NOMO-1 treated with DMSO at 0.1 percent for 48 hours (cell line): ENCODE data around the gene PSMD13.
"Not testable (repeated sequence)": the region's sequence is repeated elsewhere in the genome, so short reads cannot be mapped to it uniquely, and the experiment has no call there.

Source experiments
- DNase-seq: peaks from one replicate; lab custom pipeline; 2025; ENCODE audit not compliant: unreplicated experiment; lab: John Stamatoyannopoulos, UW

The PSMD13 gene

DNA sequence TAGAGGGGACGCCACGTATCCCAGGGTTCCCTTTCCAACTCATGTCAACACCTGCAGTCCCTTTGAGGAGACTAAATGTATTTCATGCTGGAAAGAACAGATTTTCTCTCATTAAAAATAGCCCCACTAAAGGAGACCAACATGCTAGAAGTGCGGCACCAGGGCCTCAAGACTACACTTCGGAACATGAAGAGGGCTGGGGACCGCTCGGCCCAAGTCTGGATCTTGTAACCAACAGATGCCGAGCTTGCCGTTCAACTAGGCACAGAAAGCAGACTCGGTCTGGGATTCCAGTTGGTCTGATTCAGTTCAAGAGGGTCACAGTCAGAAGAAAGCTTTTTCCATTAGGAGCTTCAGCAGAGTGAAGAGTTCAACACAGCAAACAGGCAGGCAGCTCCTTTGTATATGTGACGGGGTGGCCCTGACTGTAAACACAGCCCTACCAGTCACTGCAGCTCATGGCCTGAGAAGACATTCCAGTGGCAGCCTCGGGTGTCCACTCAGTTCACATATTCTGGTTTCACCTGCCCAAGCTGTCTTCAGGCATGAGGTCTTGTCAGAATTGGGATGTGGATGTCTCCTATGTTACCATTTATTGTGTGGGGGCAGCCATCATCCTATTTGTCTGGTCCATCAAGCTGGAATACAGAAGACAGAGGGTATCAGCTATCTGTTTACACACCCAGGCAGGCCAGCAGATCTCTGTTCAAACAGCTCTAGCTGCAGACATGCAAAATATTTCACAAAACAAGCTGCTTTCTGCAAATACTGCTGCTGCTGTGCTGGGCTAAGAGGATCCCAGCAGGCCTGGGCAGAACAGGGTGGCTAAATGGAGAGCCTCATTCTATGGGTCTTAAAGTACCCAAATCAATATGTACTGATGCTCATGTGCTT is 20.4 kb upstream of the PSMD13 start:
- no peak for DNase-seq

DNA sequence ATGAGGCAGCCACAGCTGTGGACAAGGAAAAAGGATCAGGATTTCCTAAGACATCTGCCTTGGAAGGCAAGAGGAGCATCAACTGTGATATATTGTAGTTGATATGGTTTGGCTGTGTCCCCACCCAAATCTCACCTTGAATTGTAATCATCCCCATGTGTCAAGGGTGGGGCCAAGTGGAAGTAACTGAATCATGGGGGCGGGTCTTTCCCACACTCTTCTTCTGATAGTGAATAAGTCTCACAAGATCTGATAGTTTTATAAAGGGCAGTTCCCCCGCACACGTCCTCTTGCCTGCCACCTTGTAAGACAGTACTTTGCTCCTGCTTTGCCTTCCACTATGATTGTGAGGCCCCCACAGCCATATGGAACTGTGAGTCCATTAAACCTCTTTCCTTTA is 19.1 kb upstream of the PSMD13 start:
- no peak for DNase-seq

DNA sequence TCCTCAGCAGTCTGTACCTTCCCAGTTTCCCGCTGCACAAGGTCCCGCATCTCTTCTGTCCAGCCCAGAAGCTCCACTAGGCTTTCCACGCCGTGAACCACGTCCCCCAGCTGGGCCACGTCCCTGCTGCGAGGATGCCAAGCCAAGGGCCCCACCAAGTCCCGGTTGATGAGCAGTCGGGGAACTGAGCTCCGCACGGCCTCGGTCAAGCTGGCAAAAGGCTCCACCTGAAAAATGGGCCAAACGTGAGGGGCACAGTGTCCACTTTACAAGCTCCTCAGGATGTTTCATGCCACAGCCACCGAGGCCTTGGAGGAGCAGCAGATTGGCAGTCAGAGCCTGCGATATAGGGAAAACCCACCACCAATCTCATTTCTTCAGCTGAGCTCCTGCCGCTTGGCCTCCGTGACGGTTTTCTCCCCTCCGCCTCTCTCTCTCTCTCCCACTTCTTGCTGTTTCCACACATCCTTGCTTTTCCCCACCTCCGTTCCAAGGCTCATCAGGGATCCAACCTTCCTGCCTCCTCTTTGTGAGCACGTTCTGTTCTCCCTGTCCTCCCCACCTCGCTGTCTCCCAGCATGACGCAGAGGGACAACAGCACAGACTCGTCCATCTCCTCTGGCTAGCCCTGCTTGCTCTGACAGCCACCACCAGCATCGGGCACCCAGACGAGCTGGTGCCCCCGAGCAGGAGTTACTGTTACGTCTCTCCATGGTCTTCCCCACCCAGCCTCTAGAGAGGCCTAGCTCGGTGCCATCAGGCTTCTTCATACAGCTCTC is 17.8 kb upstream of the PSMD13 start:
- DNase-seq: no peak

DNA sequence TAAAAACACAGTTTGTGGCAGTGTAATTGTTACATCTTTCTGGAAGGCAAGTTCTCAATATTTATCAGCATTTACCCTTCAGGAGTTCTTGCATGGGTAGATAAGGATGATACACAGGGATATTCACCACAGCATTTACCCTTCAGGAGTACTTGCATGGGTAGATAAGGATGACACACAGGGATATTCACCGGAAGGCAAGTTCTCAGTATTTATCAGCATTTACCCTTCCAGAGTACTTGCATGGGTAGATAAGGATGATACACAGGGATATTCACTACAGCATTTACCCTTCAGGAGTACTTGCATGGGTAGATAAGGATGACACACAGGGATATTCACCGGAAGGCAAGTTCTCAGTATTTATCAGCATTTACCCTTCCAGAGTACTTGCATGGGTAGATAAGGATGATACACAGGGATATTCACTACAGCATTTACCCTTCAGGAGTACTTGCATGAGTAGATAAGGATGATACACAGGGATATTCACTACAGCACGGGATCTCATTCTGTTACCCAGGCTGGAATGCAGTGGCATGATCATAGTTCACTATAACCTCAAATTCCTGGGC is 16.0 kb upstream of the PSMD13 start:
- DNase-seq: not testable (repeated sequence)

DNA sequence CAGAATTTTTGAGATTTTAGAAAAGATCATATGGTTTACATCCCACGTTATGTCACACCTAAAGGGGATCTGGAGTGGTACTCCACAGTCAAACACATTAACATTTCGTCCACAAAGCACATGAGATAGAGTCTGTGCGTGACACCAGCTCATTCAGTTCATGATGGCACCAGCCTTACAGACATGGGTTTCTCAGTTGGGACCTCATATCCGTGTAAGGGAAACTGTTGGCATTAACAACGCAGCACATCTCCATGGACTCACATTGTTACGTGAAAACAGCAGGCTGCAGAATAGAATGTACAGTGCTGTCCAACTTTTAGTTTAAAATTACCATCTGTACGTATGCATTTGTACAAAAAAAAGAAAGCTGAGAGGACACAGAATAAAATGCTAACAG is 15.2 kb upstream of the PSMD13 start:
- DNase-seq: no peak

DNA sequence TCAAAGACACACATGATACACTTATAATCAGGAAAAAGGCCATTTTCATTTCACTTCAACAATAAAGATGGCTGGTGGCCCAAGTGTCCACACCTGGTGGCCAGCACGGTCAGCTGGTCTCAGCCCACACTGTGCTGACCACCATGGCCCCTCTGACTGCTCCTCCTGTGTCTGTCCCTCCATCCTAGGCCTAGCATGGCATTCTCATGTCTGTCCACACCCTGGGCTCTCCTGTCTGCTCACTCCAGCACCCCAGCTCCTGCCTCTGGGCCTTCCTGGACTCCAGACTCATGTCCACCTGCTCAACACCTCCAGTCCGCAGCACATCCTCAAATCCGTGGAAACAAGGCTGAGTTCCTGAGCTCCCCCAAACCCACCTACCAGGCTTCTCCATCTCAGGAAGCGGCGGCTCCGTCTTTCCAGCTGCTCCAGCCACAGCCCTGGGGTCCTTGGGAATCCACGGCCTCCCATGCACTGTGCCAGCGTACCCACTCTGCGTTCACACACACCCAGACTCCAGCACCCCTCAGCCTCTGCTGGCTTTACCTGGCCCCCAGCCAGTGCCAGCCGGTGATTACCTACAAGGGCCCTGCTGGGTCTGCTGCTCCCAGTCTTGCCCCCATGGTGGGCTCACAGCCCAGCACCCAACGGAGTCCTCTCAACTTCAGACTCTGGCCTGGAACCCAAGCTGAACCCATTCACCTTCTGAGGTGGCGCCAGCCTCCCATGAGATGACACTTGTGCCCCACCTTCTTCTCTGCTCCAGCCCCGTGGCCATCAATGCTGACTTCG is 14.6 kb upstream of the PSMD13 start:
- no peak for DNase-seq

DNA sequence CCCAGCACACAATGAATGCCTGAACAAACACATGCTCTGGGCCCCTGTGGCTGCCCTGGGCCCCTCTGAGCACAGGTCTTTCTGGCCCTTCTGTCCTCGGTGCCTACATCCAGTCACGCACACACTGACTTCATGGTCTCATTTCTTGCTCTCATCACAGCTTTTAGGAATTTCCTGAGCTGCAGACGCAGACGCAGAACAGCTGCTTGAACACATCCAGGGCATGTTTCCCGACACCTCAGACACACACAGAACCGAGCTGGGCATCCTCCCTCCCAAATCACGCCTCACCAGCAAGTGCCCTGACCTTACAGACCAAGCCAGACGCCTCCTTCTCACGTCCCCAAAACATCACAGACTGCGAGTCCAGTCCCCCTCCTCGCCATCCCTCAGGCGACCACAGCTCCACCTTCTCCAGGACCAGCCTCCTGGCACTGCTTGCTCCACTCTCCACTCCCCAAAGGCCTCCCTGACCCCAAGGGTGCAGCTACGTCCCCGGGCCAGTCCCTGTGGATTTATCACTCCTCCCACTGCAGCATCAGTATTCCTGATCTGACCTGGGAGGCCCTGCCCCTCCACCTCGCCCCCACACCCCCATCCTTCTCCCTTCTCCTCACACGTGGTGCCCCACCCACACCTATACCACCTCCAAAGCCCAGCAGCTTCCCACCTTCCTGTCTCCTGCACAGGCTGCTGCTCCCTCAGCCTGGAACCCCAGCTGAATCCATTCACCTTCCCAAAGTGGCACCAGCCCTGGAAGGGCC is 13.6 kb upstream of the PSMD13 start:
- no peak for DNase-seq

DNA sequence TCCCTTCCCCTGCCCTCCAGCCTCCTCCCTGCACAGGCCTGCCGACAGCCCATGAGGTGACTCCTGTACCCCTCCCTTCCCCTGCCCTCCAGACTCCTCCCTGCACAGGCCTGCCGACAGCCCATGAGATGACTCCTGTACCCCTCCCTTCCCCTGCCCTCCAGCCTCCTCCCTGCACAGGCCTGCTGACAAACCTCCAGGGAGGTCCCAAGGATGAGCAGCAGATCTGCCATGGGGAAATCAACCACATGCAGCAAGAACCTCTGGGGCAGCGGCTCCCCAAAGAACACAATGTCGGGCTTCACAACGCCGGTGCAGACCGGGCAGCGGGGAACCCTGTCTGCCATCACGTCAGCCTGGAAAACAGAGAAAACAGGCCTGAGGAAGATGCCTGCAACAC is 12.9 kb upstream of the PSMD13 start:
- no peak for DNase-seq

DNA sequence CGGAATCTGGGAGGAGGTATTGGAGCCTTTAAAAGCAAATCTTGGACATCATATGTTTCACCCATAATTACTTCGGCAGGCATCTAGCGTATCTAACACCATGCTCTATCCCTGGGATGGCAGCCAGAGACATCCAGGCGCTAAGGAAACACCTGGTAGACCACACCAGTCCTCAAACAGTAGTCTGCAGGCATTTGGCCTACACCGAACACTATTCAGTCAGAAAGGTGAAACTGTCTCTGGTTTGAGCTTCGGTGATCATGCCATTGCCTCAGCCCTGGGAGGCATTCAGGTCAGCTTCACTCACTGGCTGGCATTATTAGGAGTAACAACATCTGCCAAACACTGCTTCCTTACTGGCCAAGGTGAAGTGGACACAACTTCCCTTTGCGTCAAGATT is 12.4 kb upstream of the PSMD13 start:
- DNase-seq: no peak

DNA sequence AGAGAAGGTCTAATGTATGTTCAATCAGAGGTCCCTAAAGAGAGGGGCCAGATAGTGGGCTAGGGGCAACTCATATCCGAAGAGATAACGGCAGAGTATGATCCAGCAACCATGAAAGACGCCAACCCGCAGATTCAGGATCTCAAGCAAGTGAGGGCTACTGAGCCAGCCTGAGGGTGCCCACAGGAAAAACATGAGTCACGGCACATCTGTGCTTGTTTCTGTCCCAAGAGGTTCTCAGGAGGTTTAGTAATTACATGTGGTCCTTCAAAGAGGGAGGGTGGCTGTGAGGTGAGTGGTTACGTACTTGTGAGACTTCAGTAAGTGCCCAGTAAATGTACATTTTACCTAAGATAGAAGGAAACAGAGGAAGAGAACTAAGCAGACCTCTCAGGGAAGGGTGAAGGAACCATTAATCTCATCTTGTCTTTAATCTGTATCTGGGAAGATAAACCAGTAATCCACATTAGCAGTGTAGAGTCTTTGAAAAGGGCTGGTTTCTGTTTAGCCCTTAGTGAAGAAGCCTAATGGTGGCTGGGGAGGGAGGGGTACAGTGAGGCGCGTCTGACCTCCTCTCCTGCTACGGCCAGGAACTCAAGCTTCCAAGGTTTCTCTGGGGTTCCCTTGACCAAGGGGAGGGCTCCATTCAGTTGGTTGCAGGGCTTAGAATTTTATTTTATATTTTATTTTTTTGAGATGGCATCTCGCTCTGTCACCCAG is 10.9 kb upstream of the PSMD13 start:
- DNase-seq: no peak

DNA sequence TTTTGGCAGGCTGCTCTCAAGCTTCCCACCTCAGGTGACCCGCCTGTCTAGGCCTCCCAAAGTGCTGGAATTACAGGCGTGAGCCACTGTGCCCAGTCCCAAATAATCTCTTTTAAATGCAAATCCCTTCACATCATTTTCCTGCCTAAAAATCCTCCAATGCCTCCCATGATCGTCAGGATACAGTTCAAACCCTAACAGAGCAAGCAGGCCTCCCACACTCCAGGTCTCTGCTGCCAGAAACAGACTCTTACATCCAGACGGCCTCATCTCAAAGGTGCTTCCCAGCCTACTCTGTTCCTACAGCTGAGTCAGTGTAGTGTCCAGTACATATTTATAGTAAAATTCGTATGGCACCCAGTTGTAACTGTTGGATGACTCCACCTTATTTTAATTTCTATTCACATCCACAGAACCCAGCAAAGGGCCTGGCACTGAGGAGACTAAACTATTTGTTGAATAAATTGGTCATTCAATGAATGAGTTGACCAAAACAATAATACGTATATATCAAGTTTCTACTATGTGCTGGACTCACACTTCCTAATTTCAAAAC is 8.9 kb upstream of the PSMD13 start:
- DNase-seq: no peak

DNA sequence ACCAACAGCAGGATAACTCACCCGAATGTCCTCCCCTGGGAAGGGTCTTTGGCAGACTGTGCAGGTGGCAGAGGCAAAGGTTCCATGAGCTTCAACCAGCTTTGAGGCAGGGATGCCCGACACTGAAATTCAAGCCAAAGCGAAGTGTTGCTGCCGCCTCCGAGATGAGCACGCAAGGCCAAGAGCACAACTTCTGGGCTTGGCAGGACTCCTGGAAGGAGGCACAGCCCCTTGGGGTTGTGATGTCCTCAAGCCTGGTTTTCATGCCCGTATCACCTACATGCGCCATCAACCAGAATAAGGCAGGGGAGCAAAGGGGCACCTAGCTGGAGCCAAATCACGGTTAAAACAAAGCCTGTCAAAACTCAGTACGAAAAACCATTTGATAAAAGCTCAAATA is 6.3 kb upstream of the PSMD13 start:
- no peak for DNase-seq

DNA sequence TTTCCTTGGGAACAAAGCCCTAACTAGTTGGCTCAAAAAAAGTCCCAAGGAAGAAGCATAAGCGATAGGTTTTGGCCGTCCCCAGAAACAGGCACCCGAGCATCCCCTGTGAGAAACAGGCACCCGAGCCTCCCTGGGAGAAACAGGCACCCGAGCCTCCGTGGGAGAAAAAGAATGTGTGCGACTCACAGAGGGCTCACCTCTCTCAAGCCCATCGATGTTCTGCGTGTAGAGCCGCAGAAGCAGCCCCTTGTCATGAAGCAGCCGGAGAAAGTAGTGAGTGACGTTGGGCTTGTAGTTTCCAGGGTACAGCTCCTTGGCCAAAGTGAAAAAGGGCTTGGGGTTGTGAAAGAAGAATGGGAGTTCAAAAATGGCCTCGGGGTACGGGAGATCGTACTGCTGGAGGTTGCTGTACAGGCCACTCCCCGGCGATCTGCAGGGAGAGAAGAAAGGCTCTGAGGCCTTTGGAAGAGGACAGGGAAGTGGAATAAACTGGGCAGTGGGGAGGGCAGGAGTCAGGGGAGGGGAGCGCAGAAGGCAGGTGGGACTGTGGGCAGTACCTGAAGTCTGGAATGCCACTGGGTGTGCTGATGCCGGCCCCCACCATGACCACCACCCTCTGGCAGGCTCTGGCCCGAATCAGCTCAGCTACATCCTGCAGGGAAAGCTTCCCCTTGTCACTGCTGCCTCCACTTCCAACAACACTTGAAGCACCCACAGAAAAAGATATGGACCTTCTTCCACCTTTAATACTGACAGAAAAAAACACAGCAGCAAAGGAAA is 3.8 kb upstream of the PSMD13 start:
- no peak for DNase-seq

DNA sequence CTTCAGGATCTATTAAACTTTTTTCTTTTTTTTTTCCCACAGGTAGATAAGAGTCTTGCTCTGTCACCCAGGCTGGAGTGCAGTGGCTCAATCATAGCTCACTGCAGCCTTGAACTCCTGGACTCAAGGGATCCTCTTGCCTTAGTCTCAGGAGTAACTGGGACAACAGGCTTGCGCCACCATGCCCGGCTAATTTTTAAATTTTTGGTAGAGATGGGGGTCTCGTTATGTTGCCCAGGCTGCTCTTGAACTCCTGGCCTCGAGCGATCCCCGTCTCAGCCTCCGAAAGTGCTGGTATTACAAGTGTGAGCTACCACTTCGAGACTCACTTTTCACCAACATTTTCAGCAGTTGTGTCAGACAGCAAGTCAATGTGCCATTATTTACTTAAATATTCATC is 1.6 kb upstream of the PSMD13 start:
- DNase-seq: no peak

DNA sequence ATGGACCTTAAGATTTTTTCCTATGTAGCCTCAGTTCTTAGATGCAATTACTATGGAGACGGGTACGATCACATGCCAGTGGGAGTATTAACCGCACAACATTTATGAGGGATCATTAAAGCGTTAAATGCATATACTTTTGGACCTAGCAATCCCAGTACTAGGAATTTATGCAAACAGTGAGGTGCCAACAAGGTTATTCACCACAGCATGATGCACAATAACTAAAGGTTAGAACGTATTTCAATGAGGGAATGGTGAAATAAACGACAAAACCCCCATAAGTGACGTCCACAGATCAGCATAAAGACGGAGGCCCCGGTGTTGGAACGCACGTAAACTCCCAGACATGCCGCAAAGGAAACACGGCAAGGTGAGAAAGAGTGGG is 1.2 kb upstream of the PSMD13 start:
- DNase-seq: peak; percentile 24

DNA sequence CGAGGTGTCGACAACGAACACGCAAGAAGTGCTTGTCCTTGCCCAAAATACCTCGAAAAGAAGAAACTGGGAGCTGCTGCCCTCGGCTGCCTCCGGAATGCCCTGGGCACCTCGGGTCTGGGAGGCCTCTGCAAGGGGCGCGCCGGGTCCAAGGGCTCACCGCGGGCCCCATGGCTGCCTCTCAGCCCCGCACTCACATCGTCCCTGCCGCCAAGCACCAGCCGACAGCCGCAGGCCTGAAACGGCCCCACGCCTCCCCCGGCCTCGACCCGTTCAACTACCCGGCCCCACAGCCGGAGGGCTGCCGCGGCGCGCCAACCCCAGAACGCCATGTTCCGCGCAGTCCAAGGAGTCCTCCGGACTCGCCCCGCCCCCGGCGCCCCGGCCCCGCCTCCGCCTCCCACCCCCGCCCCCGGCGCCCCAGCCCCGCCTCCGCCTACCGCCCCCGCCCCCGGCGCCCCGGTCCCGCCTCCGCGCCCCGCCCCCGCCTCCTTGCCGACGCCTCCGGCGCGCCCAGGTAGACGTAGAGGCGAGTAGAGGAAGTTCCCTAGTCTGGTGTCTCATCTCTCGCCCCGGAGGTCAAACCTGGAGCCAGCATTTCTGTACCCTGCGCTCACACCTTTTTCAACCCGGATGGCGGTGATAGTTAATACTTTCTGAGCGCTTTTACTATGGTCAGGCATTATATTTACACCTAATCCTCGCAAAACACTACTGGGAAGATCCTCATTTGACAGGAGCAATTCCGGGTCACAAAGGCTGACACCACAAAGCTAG is 591 bp upstream of the PSMD13 start, which contains the start of gene SIRT3:
TSS of gene SIRT3 (minus strand) at position 346 of the 777 bp plus-strand sequence. CDS start at position 332, 14 bp downstream.
- peak; percentile 90 for DNase-seq

DNA sequence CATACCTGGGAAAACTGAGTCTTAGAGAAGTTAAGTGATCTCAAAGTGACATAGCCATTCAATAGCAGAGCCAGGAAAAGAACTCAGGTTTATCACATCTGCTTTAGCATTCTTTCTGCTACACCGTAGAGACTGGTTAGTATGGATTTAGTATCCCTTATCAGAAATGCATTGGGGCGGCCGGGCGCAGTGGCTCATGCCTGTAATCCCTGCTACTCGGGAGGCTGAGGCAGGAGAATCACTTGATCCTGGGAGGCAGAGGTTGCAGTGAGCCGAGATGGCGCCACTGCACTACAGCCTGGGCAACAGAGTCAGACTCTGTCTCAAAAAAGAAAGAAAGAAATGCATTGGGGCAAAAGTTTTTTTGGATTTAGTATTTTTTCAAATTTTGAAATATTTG is 1.6 kb downstream of the PSMD13 start:
- DNase-seq: not testable (repeated sequence)

DNA sequence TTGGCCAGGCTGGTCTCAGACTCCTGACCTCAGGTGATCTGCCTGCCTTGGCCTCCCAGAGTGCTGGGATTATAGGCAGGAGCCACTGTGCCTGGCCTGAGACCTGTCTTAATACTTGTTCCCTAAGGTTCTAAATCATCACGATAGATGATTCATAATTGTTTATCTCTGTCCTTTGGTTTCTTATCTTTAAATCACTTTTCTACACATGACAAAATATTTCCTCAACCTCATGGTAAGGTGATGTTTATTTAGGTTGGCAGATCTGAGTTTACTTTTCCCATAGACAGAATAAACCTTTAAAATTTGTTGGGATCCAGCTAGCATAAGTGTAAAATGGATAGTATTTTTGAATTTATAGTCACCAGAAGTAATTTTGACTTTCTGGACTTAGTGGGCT is 3.5 kb downstream of the PSMD13 start:
- no peak for DNase-seq
